Gastroesophageal sphincter (tissue), 2 donors: Measurements from ENCODE around the gene HBA2.

Source experiments
- EP300 ChIP-seq: sonication (generic); formaldehyde crosslinking; IDR thresholded peaks from one replicate; pipeline ENCODE4 v1.6.1; 2017; ENCODE audit warnings: antibody characterized with exemption, mild to moderate bottlenecking
- POLR2AphosphoS5 ChIP-seq: sonication (generic); formaldehyde crosslinking; IDR thresholded peaks from one replicate; pipeline ENCODE4 v1.6.1; 2017; ENCODE audit warnings: antibody characterized with exemption

GRCh38 chr16:162271-162991 lies 10.2 kb upstream of the HBA2 start:
- TF ChIP-seq EP300, result no peak
- no peak for TF ChIP-seq POLR2AphosphoS5
